HEK293 (cell line): Measurements from ENCODE around the gene GDPD3.

ENCODE experiments used
- AEBP2 ChIP-seq: fragments of 450-650 bp; formaldehyde crosslinking; IDR thresholded peaks from 2 replicates; pipeline ENCODE4 v1.5.1; 2016; ENCODE audit warnings: missing biosample characterization, missing genetic modification characterization, borderline replicate concordance
- BCL11B ChIP-seq: fragments of 450-650 bp; formaldehyde crosslinking; IDR thresholded peaks from 2 replicates; pipeline ENCODE4 v1.5.1; 2016; ENCODE audit warnings: low read depth, missing biosample characterization, missing genetic modification characterization
- GLIS1 ChIP-seq: fragments of 450-650 bp; formaldehyde crosslinking; IDR thresholded peaks from 2 replicates; pipeline ENCODE4 v1.5.1; 2016; ENCODE audit warnings: missing biosample characterization, missing genetic modification characterization
- HIC1 ChIP-seq: fragments of 450-650 bp; formaldehyde crosslinking; IDR thresholded peaks from 2 replicates; pipeline ENCODE4 v1.5.1; 2016; ENCODE audit warnings: missing biosample characterization, missing genetic modification characterization
- IKZF3 ChIP-seq: fragments of 450-650 bp; IDR thresholded peaks from 2 replicates; pipeline ENCODE4 v1.5.0; 2018; ENCODE audit warnings: missing biosample characterization, mild to moderate bottlenecking, missing genetic modification characterization, moderate library complexity
- KLF16 ChIP-seq: fragments of 450-650 bp; formaldehyde crosslinking; IDR thresholded peaks from 2 replicates; pipeline ENCODE4 v1.5.1; 2017; ENCODE audit warnings: missing biosample characterization, missing genetic modification characterization
- PATZ1 ChIP-seq: fragments of 450-650 bp; formaldehyde crosslinking; IDR thresholded peaks from 2 replicates; pipeline ENCODE4 v1.5.1; 2016; ENCODE audit warnings: missing biosample characterization, missing genetic modification characterization
- PBX3 ChIP-seq: sonication (generic); formaldehyde crosslinking; IDR thresholded peaks from 2 replicates; pipeline ENCODE4 v1.8.1; 2022; ENCODE audit warnings: mild to moderate bottlenecking, moderate library complexity, missing genetic modification reagents
- REST ChIP-seq: fragments of 450-650 bp; formaldehyde crosslinking; IDR thresholded peaks from 2 replicates; pipeline ENCODE4 v1.5.1; 2016; ENCODE audit warnings: missing biosample characterization, missing genetic modification characterization
- SALL2 ChIP-seq: fragments of 450-650 bp; formaldehyde crosslinking; IDR thresholded peaks from 2 replicates; pipeline ENCODE4 v1.5.0; 2017; ENCODE audit warnings: missing biosample characterization, mild to moderate bottlenecking, missing genetic modification characterization, borderline replicate concordance
- SP3 ChIP-seq: fragments of 450-650 bp; formaldehyde crosslinking; IDR thresholded peaks from 2 replicates; pipeline ENCODE4 v1.5.1; 2016; ENCODE audit warnings: missing biosample characterization, missing genetic modification characterization
- ZBTB10 ChIP-seq: fragments of 450-650 bp; formaldehyde crosslinking; IDR thresholded peaks from 2 replicates; pipeline ENCODE4 v1.5.1; 2016; ENCODE audit warnings: missing biosample characterization, missing genetic modification characterization
- ZBTB44 ChIP-seq: fragments of 450-650 bp; IDR thresholded peaks from 2 replicates; pipeline ENCODE4 v1.5.1; 2018; ENCODE audit warnings: missing biosample characterization, mild to moderate bottlenecking, missing genetic modification characterization
- ZNF184 ChIP-seq: fragments of 450-650 bp; IDR thresholded peaks from 2 replicates; pipeline ENCODE4 v1.5.1; 2018; ENCODE audit warnings: missing biosample characterization, mild to moderate bottlenecking, missing genetic modification characterization
- ZNF280D ChIP-seq: fragments of 450-650 bp; formaldehyde crosslinking; IDR thresholded peaks from 2 replicates; pipeline ENCODE4 v1.5.1; 2016; ENCODE audit warnings: missing biosample characterization, missing genetic modification characterization
- ZNF398 ChIP-seq: fragments of 450-650 bp; formaldehyde crosslinking; IDR thresholded peaks from 2 replicates; pipeline ENCODE4 v1.5.1; 2017; ENCODE audit warnings: missing biosample characterization, missing genetic modification characterization
- ZNF670 ChIP-seq: fragments of 450-650 bp; formaldehyde crosslinking; IDR thresholded peaks from 2 replicates; pipeline ENCODE4 v1.5.1; 2016; ENCODE audit warnings: missing biosample characterization, missing genetic modification characterization, low read depth

GDPD3 gene

GRCh38 chr16:30122604-30123160 is 9.3 kb upstream of the GDPD3 start (continued):
- TF ChIP-seq AEBP2: no peak
- no peak for TF ChIP-seq ZNF670
- TF ChIP-seq GLIS1 (tag by site-specific recombination): peak; percentile 73
- no peak for TF ChIP-seq ZNF280D (tag by site-specific recombination)
- no peak for TF ChIP-seq ZBTB44 (tag by site-specific recombination)
- TF ChIP-seq ZNF398 (tag by site-specific recombination): peak; percentile 43; the same call in 1 of the 2 replicates
- peak; percentile 41; the same call in 1 of the 2 replicates for TF ChIP-seq IKZF3 (tag by site-specific recombination)
- TF ChIP-seq ZNF184: no peak
- 0 out of 2 replicates have a peak, but pooled peaks have one; percentile 51 for TF ChIP-seq ZBTB10 (tag by site-specific recombination)
- peak; percentile 54; the same call in 1 of the 2 replicates for TF ChIP-seq KLF16 (tag by site-specific recombination)
- TF ChIP-seq BCL11B (tag by site-specific recombination): no peak
- TF ChIP-seq PATZ1 (tag by site-specific recombination): peak; percentile 93
- TF ChIP-seq PBX3 (CRISPR knock-in tag): no peak
- peak; percentile 86 for TF ChIP-seq SP3 (tag by site-specific recombination)
- no peak for TF ChIP-seq HIC1
- no peak for TF ChIP-seq REST (tag by site-specific recombination)
- no peak for TF ChIP-seq SALL2 (tag by site-specific recombination)
